Measurements from ENCODE around the gene CARS1.

Gene CARS1

DNA sequence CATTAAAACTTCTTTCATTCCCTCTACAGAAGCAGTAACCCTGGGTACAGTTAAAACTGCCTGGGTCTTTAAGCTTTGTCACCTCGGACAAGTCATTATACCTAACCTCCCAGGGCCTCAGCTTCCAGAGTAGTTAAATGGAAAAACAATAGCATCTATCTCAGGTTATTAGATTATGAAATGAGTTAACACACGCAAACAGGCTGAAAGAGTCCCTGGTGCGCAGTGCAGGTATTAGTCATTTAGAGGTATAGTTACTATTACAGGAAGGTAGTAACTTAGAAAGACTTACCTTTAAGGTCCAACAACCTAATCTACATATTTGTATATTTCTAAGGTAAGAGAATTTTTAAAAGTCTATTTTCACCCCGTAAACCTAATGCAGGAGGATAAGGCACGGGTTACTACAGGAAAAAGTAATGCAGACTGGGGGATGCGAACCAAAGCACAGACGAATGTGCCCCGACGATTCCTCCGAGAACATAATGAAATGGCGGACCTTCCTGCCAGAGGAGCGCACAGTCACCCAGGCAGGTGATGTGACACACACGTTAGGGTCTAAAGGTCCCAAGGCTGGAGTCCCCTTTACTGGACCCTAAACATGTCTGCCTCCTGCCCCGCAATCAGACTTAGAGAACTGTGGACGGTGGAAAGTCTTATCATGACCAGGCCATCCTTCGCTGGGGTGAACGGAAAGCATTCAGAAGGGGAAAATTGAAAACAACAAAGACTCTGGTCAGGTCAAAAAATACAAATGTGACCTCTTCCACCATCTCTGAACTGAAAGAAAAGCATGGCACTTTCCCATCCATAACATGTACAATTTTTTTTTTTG lies 66.4 kb downstream of the CARS1 start:
- H3K4me3 ChIP-seq (replicated peaks; ENCODE audit: insufficient read depth, low read length) = peak overlapping the region; percentile 81
- H3K27ac ChIP-seq (replicated peaks) = peak overlapping the region; percentile 85
- DNase-seq (ENCODE audit: low read depth in 1 of 2, low spot score in 1 of 2) = peak in 1 of 2 experiments; percentile 34
- H3K27me3 ChIP-seq (ENCODE audit: insufficient read depth, poor library complexity, severe bottlenecking) = no peaks in the 10 kb centered on the region
- no peak for TF ChIP-seq POLR2AphosphoS5 (IDR thresholded peaks at IDR 0.05; ENCODE audit: low read depth)
- TF ChIP-seq CTCF (IDR thresholded peaks at IDR 0.05; ENCODE audit: insufficient read depth, low read length) = no peak
- no peak for TF ChIP-seq REST (IDR thresholded peaks at IDR 0.05; ENCODE audit: insufficient replicate concordance, low read depth)
- no peak for TF ChIP-seq GABPA (IDR thresholded peaks at IDR 0.05; ENCODE audit: low read depth)
- TF ChIP-seq SPI1 (IDR thresholded peaks at IDR 0.05; ENCODE audit: borderline replicate concordance, low read depth) = no peak

- H3K4me3 ChIP-seq (replicated peaks; ENCODE audit: insufficient read depth, low read length) = peak overlapping the region; percentile 81
- no peak for DNase-seq (ENCODE audit: low read depth in 1 of 2, low spot score in 1 of 2)
- no peaks in the 10 kb centered on the region for H3K27me3 ChIP-seq (ENCODE audit: insufficient read depth, poor library complexity, severe bottlenecking)
- no peak for TF ChIP-seq CTCF (IDR thresholded peaks at IDR 0.05; ENCODE audit: insufficient read depth, low read length)
- no peak for TF ChIP-seq REST (IDR thresholded peaks at IDR 0.05; ENCODE audit: insufficient replicate concordance, low read depth)
- no peak overlapping the region for H3K27ac ChIP-seq (replicated peaks)
These were observed 67.7 kb downstream of the CARS1 start for GRCh38 chr11:2989551-2989950.

DNA sequence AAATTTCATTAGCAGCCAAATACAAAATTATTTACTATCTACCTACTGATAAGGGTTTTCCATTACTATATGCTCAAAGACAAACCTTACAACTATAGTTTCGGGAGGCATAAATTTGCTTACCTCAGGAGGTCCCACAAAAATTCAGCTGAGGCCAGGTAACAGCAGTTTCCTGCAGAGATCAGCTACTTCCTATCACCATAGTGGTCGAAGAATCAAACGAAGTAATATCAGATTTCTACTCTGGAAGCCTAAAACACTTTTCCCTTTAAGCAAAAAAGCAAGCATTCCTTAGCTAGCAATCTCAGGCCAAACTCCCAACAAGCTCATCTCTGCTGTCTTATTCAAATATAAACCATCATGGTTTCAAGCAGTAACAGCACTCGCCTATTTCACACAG lies 68.2 kb downstream of the CARS1 start:
- TF ChIP-seq SPI1 (IDR thresholded peaks at IDR 0.05; ENCODE audit: borderline replicate concordance, low read depth) (no peak), CTCF (IDR thresholded peaks at IDR 0.05; ENCODE audit: insufficient read depth, low read length) (no peak), POLR2AphosphoS5 (IDR thresholded peaks at IDR 0.05; ENCODE audit: low read depth) (no peak), GABPA (IDR thresholded peaks at IDR 0.05; ENCODE audit: low read depth) (no peak), REST (IDR thresholded peaks at IDR 0.05; ENCODE audit: insufficient replicate concordance, low read depth) (no peak)
- Histone ChIP-seq H3K27me3 (ENCODE audit: insufficient read depth, poor library complexity, severe bottlenecking) (no peaks in the 10 kb centered on the region), H3K4me3 (replicated peaks; ENCODE audit: insufficient read depth, low read length) (peak overlapping the region; percentile 81), H3K27ac (replicated peaks) (no peak overlapping the region)
- DNase-seq (ENCODE audit: low read depth in 1 of 2, low spot score in 1 of 2) = no peak

Measured in HL-60 (cell line).